Gastroesophageal sphincter (tissue), 4 donors: ENCODE measurements around the gene KRTAP19-3. TPM values are rescaled to one million over a fixed set of nuclear protein-coding genes. Genes with fewer than 3 reads are reported as not detected.
"Not testable (repeated sequence)": the region's sequence is repeated elsewhere in the genome, so short reads cannot be mapped to it uniquely, and the experiment has no call there.

Experiments
- ATAC-seq: fragments of 150-250 bp; one replicate; pipeline ENCODE4 v1.9.1; 2016; ENCODE audit warnings: mild to moderate bottlenecking, moderate library complexity
- H3K27ac ChIP-seq, 4 donors: fragments of 200-600 bp; sonication (generic) in 3 of 4; 1 replicate in 3 of 4; 2 replicates in 1 of 4; pipeline ENCODE4 v1.5.1; 2016 to 2019
- H3K27me3 ChIP-seq: fragments of 200-600 bp; sonication (generic); one replicate; pipeline ENCODE4 v1.5.1; 2019
- H3K36me3 ChIP-seq, 2 donors: fragments of 200-600 bp; sonication (generic); one replicate each; pipeline ENCODE4 v1.5.1; 2019; ENCODE audit warnings: control low read depth in 1 of 2
- H3K4me1 ChIP-seq, 3 donors: fragments of 200-600 bp; sonication (generic); 1 replicate in 2 of 3; 2 replicates in 1 of 3; pipeline ENCODE4 v1.5.1; 2016 to 2019; ENCODE audit warnings: control low read depth in 2 of 3
- H3K4me3 ChIP-seq, 2 donors: fragments of 200-600 bp; sonication (generic); one replicate each; pipeline ENCODE4 v1.5.1; 2019; ENCODE audit warnings: mild to moderate bottlenecking in 1 of 2, moderate library complexity in 1 of 2
- H3K9me3 ChIP-seq, 3 donors: fragments of 200-600 bp; sonication (generic); one replicate each; pipeline ENCODE4 v1.5.1; 2017 to 2019; ENCODE audit warnings: control low read depth in 2 of 3
- CTCF ChIP-seq, 4 experiments: fragments of 200-600 bp in 2 of 4; fragments of 450-650 bp in 2 of 4; sonication (generic) in 1 of 4; IDR thresholded peaks; one replicate each; pipeline ENCODE4 v1.5.1; 2017 to 2019; ENCODE audit warnings: antibody characterized with exemption in 4 of 4, mild to moderate bottlenecking in 2 of 4, moderate library complexity in 2 of 4
- EP300 ChIP-seq: sonication (generic); formaldehyde crosslinking; IDR thresholded peaks from one replicate; pipeline ENCODE4 v1.6.1; 2017; ENCODE audit warnings: antibody characterized with exemption, mild to moderate bottlenecking
- POLR2A ChIP-seq, 2 donors: fragments of 450-650 bp; IDR thresholded peaks; one replicate each; pipeline ENCODE4 v1.6.1; 2017; ENCODE audit warnings: antibody characterized with exemption in 2 of 2, mild to moderate bottlenecking in 2 of 2, moderate library complexity in 1 of 2
- POLR2AphosphoS5 ChIP-seq: sonication (generic); formaldehyde crosslinking; IDR thresholded peaks from one replicate; pipeline ENCODE4 v1.6.1; 2017; ENCODE audit warnings: antibody characterized with exemption
- WGBS, 2 donors: methylation state at CpG; one replicate each; pipeline ENCODE4 v1.1.5; 2018; ENCODE audit warnings: low coverage in 1 of 2; 5-methylcytosine and 5-hydroxymethylcytosine counted together
- total RNA-seq, 4 donors: library from RNA; depleted of rRNA; stranded (reverse); fragments of >200 nt; gene quantifications; one replicate each; pipeline ENCODE4 v1.1.0, GENCODE V29; 2016

KRTAP19-3 gene
- total RNA-seq: 1 to 10 TPM in 1 of 4 donors, not detected in 3; 1.7 TPM

- ATAC-seq: no peak
- WGBS, 2 donors: 66 to 75% methylated on average over 2 of the region's 2 CpGs
- H3K4me3 ChIP-seq: no peak within 1 kb of the TSS
- H3K9me3 ChIP-seq: no peaks in the 10 kb centered on the region
- H3K36me3 ChIP-seq: no peaks in the 10 kb centered on the region
- H3K27ac ChIP-seq: no peak within 1 kb of the TSS
- no peaks in the 10 kb centered on the region for H3K4me1 ChIP-seq
- no peaks in the 10 kb centered on the region for H3K27me3 ChIP-seq
- TF ChIP-seq POLR2A (IDR thresholded peaks at IDR 0.05) (no peak), POLR2AphosphoS5 (no peak), CTCF (IDR thresholded peaks at IDR 0.05) (no peak), EP300 (no peak)
These were observed at the start of gene KRTAP19-3 for GRCh38 chr21:30491963-30492428. TSS of gene KRTAP19-3 (minus strand) at chr21:30492013. CDS start at chr21:30491957, 56 bp downstream.

- no peaks in the 10 kb centered on the region for H3K27me3 ChIP-seq
- 90% methylated on average over 1 of the region's 1 CpG; no CpG with 5 or more reads in 1 of the 2 donors for WGBS, 2 donors
- no peaks in the 10 kb centered on the region for H3K36me3 ChIP-seq
- no peak overlapping the region for H3K4me3 ChIP-seq
- ATAC-seq: no peak
- TF ChIP-seq EP300 (no peak), CTCF (IDR thresholded peaks at IDR 0.05) (no peak), POLR2A (IDR thresholded peaks at IDR 0.05) (no peak), POLR2AphosphoS5 (no peak)
- H3K9me3 ChIP-seq: no peaks in the 10 kb centered on the region
- H3K27ac ChIP-seq: no peak overlapping the region
- no peaks in the 10 kb centered on the region for H3K4me1 ChIP-seq
These were observed 27.1 kb upstream of the KRTAP19-3 start for GRCh38 chr21:30518876-30519275.

- H3K9me3 ChIP-seq: no peaks in the 10 kb centered on the region
- ATAC-seq: no peak
- TF ChIP-seq POLR2A (IDR thresholded peaks at IDR 0.05): no peak
- no peak for TF ChIP-seq POLR2AphosphoS5
- no peak for TF ChIP-seq EP300
- no peak for TF ChIP-seq CTCF (IDR thresholded peaks at IDR 0.05)
- no peak overlapping the region for H3K27ac ChIP-seq
- no peak overlapping the region for H3K4me3 ChIP-seq
- WGBS, 2 donors: 60% methylated on average over 1 of the region's 1 CpG; no CpG with 5 or more reads in 1 of the 2 donors
- no peaks in the 10 kb centered on the region for H3K36me3 ChIP-seq
- no peaks in the 10 kb centered on the region for H3K27me3 ChIP-seq
- no peaks in the 10 kb centered on the region for H3K4me1 ChIP-seq
These were observed 23.9 kb upstream of the KRTAP19-3 start for GRCh38 chr21:30515681-30516080.

- not testable (repeated sequence) for H3K36me3 ChIP-seq, H3K27me3 ChIP-seq, H3K27ac ChIP-seq, H3K9me3 ChIP-seq, H3K4me1 ChIP-seq, ATAC-seq, H3K4me3 ChIP-seq
- 25 to 35% methylated on average over 4 of the region's 4 CpGs for WGBS, 2 donors
These were observed 13.9 kb upstream of the KRTAP19-3 start for GRCh38 chr21:30505621-30506205.

GRCh38 chr21:30502041-30502440 lies 10.2 kb upstream of the KRTAP19-3 start, which contains the start of gene KRTAP19-5:
TSS of gene KRTAP19-5 (minus strand) at chr21:30502141. CDS start at chr21:30502090, 51 bp downstream.
- 62 to 70% methylated on average over 3 to 4 of the region's 6 CpGs for WGBS, 2 donors
- H3K27me3 ChIP-seq: no peaks in the 10 kb centered on the region
- no peak within 1 kb of the TSS for H3K4me3 ChIP-seq
- no peaks in the 10 kb centered on the region for H3K9me3 ChIP-seq
- H3K27ac ChIP-seq: no peak within 1 kb of the TSS
- no peak for ATAC-seq
- H3K36me3 ChIP-seq: no peaks in the 10 kb centered on the region
- TF ChIP-seq POLR2A (IDR thresholded peaks at IDR 0.05) (no peak), CTCF (IDR thresholded peaks at IDR 0.05) (no peak), POLR2AphosphoS5 (no peak), EP300 (no peak)
- H3K4me1 ChIP-seq: no peaks in the 10 kb centered on the region
